Measurements from ENCODE around the gene NCKAP5.

NCKAP5 gene

DNA sequence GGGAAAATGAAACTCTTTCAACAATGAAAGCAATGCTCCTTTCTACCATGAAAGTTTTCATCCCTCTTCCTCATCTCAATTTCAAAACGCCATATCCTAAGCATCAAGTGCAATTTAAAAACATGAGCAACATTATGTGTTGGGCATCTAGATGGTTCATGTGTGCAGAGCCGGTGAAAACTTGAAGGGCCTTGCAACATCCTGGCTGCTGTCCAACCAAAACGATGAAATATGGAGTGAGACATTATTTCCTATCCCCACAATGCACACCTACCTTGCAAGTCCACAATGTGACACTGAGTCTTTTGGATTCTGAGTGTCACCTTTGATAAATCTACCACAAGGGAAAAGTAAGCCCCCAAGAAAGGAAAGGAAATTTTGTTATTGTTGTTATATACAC lies 110.0 kb downstream of the NCKAP5 start:
- TF ChIP-seq, protein P1, sequence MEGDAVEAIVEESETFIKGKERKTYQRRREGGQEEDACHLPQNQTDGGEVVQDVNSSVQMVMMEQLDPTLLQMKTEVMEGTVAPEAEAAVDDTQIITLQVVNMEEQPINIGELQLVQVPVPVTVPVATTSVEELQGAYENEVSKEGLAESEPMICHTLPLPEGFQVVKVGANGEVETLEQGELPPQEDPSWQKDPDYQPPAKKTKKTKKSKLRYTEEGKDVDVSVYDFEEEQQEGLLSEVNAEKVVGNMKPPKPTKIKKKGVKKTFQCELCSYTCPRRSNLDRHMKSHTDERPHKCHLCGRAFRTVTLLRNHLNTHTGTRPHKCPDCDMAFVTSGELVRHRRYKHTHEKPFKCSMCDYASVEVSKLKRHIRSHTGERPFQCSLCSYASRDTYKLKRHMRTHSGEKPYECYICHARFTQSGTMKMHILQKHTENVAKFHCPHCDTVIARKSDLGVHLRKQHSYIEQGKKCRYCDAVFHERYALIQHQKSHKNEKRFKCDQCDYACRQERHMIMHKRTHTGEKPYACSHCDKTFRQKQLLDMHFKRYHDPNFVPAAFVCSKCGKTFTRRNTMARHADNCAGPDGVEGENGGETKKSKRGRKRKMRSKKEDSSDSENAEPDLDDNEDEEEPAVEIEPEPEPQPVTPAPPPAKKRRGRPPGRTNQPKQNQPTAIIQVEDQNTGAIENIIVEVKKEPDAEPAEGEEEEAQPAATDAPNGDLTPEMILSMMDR (IDR thresholded peaks at IDR 0.05; ENCODE audit: insufficient read depth, low read length, poor library complexity, severe bottlenecking): no peak
- Histone ChIP-seq H3K36me3 (ENCODE audit: control insufficient read depth, insufficient read depth, low read length) (no peaks in the 10 kb centered on the region), H3K4me3 (replicated peaks; ENCODE audit: low read depth, low read length) (no peak overlapping the region), H3K27me3 (replicated peaks; ENCODE audit: control insufficient read depth, insufficient read depth, low read length) (no peaks in the 10 kb centered on the region)
- DNase-seq (ENCODE audit: extremely low read depth, insufficient read length): no peak

DNA sequence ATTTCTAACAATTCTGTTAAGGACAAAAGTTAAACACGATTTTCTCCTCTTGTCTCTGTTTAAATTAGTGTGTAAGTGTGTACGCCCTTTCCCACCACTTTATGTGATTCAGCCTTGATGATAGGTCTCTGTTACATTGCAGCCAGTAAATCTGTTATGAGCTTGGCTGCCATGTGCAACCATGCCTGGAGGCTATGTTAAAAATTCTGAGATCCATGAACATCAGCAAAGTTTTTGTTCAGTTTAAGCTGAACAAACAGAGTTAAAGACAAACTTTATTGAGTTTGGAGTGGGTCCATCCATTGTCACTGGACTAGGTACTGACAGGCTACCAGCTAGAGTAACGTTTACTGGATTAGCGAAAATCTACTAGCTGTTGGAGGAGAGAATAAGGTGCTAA lies 110.4 kb downstream of the NCKAP5 start:
- DNase-seq (ENCODE audit: extremely low read depth, insufficient read length): no peak
- no peak overlapping the region for H3K4me3 ChIP-seq (replicated peaks; ENCODE audit: low read depth, low read length)
- TF ChIP-seq, protein P1 (IDR thresholded peaks at IDR 0.05; ENCODE audit: insufficient read depth, low read length, poor library complexity, severe bottlenecking): no peak
- no peaks in the 10 kb centered on the region for H3K36me3 ChIP-seq (ENCODE audit: control insufficient read depth, insufficient read depth, low read length)
- H3K27me3 ChIP-seq (replicated peaks; ENCODE audit: control insufficient read depth, insufficient read depth, low read length): no peaks in the 10 kb centered on the region

DNA sequence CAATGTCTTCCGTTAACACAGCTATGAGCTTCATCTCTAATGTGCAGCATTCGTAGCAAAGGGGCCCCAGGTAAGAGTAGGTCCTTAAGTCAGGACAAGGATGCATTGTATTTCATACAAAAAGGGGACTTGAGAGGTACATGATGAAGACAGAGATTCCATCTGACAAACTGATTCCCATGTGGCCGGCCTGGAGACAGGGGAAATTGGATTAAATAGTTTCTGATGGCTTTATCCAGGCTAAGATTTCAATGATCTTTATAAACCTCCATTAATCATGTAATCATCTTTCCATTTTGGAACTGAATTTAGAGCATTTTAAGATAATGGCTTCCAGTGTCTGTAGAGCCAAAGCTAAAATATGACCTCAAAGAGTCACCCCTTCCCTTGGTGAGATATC lies 111.3 kb downstream of the NCKAP5 start:
- TF ChIP-seq, protein P1 (IDR thresholded peaks at IDR 0.05; ENCODE audit: insufficient read depth, low read length, poor library complexity, severe bottlenecking): no peak
- H3K4me3 ChIP-seq (replicated peaks; ENCODE audit: low read depth, low read length): no peak overlapping the region
- no peaks in the 10 kb centered on the region for H3K27me3 ChIP-seq (replicated peaks; ENCODE audit: control insufficient read depth, insufficient read depth, low read length)
- no peak for DNase-seq (ENCODE audit: extremely low read depth, insufficient read length)
- no peaks in the 10 kb centered on the region for H3K36me3 ChIP-seq (ENCODE audit: control insufficient read depth, insufficient read depth, low read length)

DNA sequence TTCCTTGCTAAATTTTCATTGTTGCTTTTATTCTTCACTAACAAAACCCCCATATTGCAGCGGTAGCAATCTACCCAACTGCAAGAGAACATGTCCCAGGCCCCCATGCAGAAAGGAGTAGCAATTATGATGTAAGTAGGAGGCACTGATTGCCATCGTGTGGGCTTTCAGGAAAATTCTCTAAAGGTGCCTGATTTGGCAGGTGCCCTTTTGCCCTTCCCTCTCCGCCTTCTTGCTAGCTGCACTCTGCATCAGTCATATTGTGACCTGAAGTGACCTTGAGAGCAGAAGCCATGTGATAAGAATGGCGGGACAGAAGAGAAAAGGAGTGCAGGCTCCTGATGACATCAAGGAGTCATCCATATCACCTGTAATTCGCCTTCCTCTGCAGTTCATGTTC lies 112.1 kb downstream of the NCKAP5 start:
- no peak overlapping the region for H3K4me3 ChIP-seq (replicated peaks; ENCODE audit: low read depth, low read length)
- TF ChIP-seq, protein P1 (IDR thresholded peaks at IDR 0.05; ENCODE audit: insufficient read depth, low read length, poor library complexity, severe bottlenecking): no peak
- H3K27me3 ChIP-seq (replicated peaks; ENCODE audit: control insufficient read depth, insufficient read depth, low read length): no peaks in the 10 kb centered on the region
- DNase-seq (ENCODE audit: extremely low read depth, insufficient read length): no peak
- no peaks in the 10 kb centered on the region for H3K36me3 ChIP-seq (ENCODE audit: control insufficient read depth, insufficient read depth, low read length)

DNA sequence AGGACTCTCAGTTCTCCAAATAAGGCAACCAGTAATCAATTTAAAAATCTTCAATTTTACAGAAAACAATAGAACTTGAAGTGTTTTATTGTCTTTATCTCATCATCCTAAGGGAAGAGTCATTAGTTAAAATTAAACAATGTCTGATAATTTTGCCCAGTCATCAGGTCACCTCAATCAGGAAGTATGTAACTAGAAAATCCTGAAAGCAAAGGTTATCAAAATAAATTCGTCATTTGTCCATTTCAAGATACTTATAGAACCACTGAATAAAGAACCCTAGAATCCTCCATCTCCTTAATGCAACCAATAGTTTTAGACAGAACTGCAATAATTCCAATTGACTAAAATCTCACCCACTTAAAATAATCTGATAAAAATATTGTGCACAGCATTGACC lies 115.2 kb downstream of the NCKAP5 start:
- Histone ChIP-seq H3K4me3 (replicated peaks; ENCODE audit: low read depth, low read length) (no peak overlapping the region), H3K36me3 (ENCODE audit: control insufficient read depth, insufficient read depth, low read length) (no peaks in the 10 kb centered on the region), H3K27me3 (replicated peaks; ENCODE audit: control insufficient read depth, insufficient read depth, low read length) (no peaks in the 10 kb centered on the region)
- TF ChIP-seq, protein P1 (IDR thresholded peaks at IDR 0.05; ENCODE audit: insufficient read depth, low read length, poor library complexity, severe bottlenecking): no peak
- DNase-seq (ENCODE audit: extremely low read depth, insufficient read length): no peak

DNA sequence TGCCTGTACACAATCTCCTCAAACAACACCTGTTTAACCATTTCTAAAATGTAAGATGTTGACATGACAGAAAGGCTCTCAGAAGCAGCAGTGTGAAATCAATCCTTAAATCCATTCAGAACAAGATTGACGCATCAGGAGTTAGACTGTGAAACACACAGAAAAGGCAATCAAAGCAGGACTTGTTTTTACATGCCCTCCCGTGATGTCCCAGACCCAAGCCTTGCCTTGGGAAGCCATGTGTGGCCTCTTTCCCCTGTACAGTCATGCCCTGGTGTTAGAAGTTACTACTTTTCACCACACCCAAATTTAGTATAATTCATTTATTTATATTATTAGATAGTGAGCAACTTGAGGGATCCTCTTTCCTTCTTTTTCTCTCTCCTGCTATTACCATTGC lies 115.7 kb downstream of the NCKAP5 start:
- TF ChIP-seq, protein P1 (IDR thresholded peaks at IDR 0.05; ENCODE audit: insufficient read depth, low read length, poor library complexity, severe bottlenecking): no peak
- Histone ChIP-seq H3K4me3 (replicated peaks; ENCODE audit: low read depth, low read length) (no peak overlapping the region), H3K36me3 (ENCODE audit: control insufficient read depth, insufficient read depth, low read length) (no peaks in the 10 kb centered on the region), H3K27me3 (replicated peaks; ENCODE audit: control insufficient read depth, insufficient read depth, low read length) (no peaks in the 10 kb centered on the region)
- DNase-seq (ENCODE audit: extremely low read depth, insufficient read length): no peak

All from GM06990 (cell line).